ENCODE data around the gene CHST5. TPM values are rescaled to one million over a fixed set of nuclear protein-coding genes. Genes with fewer than 3 reads are reported as not detected.

CHST5 gene
- total and polyA plus RNA-seq, 2 donors (not counting 3 experiments of a cell fraction or from before 2014, with no cell fraction given) = 0.23 to 0.29 TPM

DNA sequence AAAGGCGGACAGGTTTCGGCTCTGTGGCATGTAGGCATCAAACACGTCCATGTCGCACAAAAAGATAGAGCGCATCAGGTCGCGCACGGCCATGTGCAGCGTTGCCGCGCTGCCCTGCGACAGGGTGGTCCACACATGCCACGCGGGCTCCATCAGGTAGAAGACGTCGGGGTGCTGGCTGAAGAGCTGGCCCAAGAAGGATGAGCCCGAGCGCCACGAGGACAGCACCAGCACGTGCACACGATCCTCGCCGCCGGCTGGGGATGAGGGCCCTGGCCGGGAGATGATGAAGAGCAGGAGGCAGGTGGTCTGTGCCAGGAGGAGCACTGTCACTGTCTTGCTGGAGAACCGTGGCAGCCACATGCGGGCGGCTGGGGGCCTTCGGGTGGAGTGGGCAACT, 5.9 kb downstream of the CHST5 start:
- intact Hi-C loops (cut with micrococcal nuclease) (no loop called here), dilution Hi-C loops (cut with MboI; ENCODE audit: extremely low pct_ligation_motif_present, low sequenced_read_pairs) (no loop called here)
- ChIA-PET CTCF (no interaction called here), POLR2A (no interaction called here)
- no TSS peak for BruUV-seq (replicated peaks)
- H3K9ac ChIP-seq (replicated peaks; ENCODE audit: extremely low read depth, insufficient read depth, low read length) = no peak overlapping the region
- H3K27me3 ChIP-seq (ENCODE audit: control insufficient read depth in 2 of 2, insufficient read depth in 2 of 2, low read length in 2 of 2) = no peaks in the 10 kb centered on the region
- no peaks in the 10 kb centered on the region for H4K20me1 ChIP-seq (replicated peaks; ENCODE audit: control insufficient read depth, extremely low read depth, insufficient read depth, low read length)
- H3K79me2 ChIP-seq (ENCODE audit: control insufficient read depth, insufficient read depth, low read length) = no peaks in the 10 kb centered on the region
- TF ChIP-seq EZH2 (IDR thresholded peaks at IDR 0.05; ENCODE audit: borderline replicate concordance, low read depth, low read length, severe bottlenecking) = no peak
- TF ChIP-seq MYC (IDR thresholded peaks at IDR 0.05; ENCODE audit: low read depth, low read length) = no peak
- TF ChIP-seq, protein P1, sequence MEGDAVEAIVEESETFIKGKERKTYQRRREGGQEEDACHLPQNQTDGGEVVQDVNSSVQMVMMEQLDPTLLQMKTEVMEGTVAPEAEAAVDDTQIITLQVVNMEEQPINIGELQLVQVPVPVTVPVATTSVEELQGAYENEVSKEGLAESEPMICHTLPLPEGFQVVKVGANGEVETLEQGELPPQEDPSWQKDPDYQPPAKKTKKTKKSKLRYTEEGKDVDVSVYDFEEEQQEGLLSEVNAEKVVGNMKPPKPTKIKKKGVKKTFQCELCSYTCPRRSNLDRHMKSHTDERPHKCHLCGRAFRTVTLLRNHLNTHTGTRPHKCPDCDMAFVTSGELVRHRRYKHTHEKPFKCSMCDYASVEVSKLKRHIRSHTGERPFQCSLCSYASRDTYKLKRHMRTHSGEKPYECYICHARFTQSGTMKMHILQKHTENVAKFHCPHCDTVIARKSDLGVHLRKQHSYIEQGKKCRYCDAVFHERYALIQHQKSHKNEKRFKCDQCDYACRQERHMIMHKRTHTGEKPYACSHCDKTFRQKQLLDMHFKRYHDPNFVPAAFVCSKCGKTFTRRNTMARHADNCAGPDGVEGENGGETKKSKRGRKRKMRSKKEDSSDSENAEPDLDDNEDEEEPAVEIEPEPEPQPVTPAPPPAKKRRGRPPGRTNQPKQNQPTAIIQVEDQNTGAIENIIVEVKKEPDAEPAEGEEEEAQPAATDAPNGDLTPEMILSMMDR (IDR thresholded peaks at IDR 0.05; ENCODE audit: extremely low read depth in 1 of 2, insufficient read depth in 1 of 2, low read depth in 1 of 2, low read length in 2 of 2) = no peak
- no peak for TF ChIP-seq POLR2A (IDR thresholded peaks at IDR 0.05; ENCODE audit: low read depth, low read length)
- no peak for TF ChIP-seq FOS (IDR thresholded peaks at IDR 0.05; ENCODE audit: borderline replicate concordance, insufficient read depth, low read length)
- TF ChIP-seq JUN (IDR thresholded peaks at IDR 0.05; ENCODE audit: borderline replicate concordance, insufficient read depth, insufficient read length, low read depth) = no peak
- no peak overlapping the region for H3K4me2 ChIP-seq (ENCODE audit: insufficient read depth, low read length)
- DNase-seq (ENCODE audit: low read depth, low spot score) = no peak
- H3K4me3 ChIP-seq (replicated peaks in 1 of 3; ENCODE audit: insufficient read depth in 1 of 3, low read depth in 1 of 3, low read length in 3 of 3) = no peak overlapping the region
- H3K36me3 ChIP-seq (ENCODE audit: control insufficient read depth in 2 of 2, extremely low read depth in 1 of 2, insufficient read depth in 2 of 2, low read length in 2 of 2) = no peaks in the 10 kb centered on the region
- no peak overlapping the region for H2AFZ ChIP-seq (ENCODE audit: low read depth, low read length)
- H3K9me3 ChIP-seq (replicated peaks; ENCODE audit: control insufficient read depth, insufficient read depth, low read length) = no peaks in the 10 kb centered on the region
- FAIRE-seq = no peak
- H3K9me1 ChIP-seq (replicated peaks; ENCODE audit: control insufficient read depth, extremely low read depth, insufficient read depth, low read length) = no peaks in the 10 kb centered on the region
- no peaks in the 10 kb centered on the region for H3K4me1 ChIP-seq (ENCODE audit: control insufficient read depth, extremely low read depth, insufficient read depth, low read length)
- H3K27ac ChIP-seq (ENCODE audit: insufficient read depth, low read depth, low read length) = no peak overlapping the region
